Lower lobe of right lung (tissue), 2 donors: ENCODE measurements around the gene ADAP1. TPM values are rescaled to one million over a fixed set of nuclear protein-coding genes. Genes with fewer than 3 reads are reported as not detected.

Experiments used
- ATAC-seq, 2 donors: fragments of 200-7000 bp; cut with Tn5 transposase; one replicate each; pipeline ENCODE4 v1.9.1; 2020 to 2022; ENCODE audit warnings: mild to moderate bottlenecking in 2 of 2, moderate library complexity in 2 of 2
- DNase-seq: peaks from one replicate; pipeline ENCODE4 v3.0.0-alpha.2; 2020
- H3K27ac ChIP-seq: fragments of 200-600 bp; one replicate; pipeline ENCODE4 v1.8.0; 2022
- H3K27me3 ChIP-seq: fragments of 200-600 bp; one replicate; pipeline ENCODE4 v1.8.0; 2022; ENCODE audit warnings: low read depth
- H3K36me3 ChIP-seq: fragments of 200-600 bp; one replicate; pipeline ENCODE4 v1.8.0; 2022; ENCODE audit warnings: mild to moderate bottlenecking
- H3K4me1 ChIP-seq: fragments of 200-600 bp; one replicate; pipeline ENCODE4 v1.8.0; 2022
- H3K4me3 ChIP-seq: fragments of 200-600 bp; one replicate; pipeline ENCODE4 v1.8.0; 2022; ENCODE audit warnings: mild to moderate bottlenecking
- H3K9me3 ChIP-seq: fragments of 200-600 bp; one replicate; pipeline ENCODE4 v1.8.0; 2022
- intact Hi-C: fragments of 100-400 bp; cut with DNase I; formaldehyde crosslinking; loops from one replicate; pipeline ENCODE4 v1.11.0; 2022
- total RNA-seq: library from RNA; stranded (reverse); fragmentation: NEBNext Ultra II Directional; extraction: Animal tissue kit (Norgen Biotek cat#: 25700); gene quantifications from one replicate; pipeline ENCODE4 v1.2.1, GENCODE V29; 2021
- TF ChIP-seq, protein P1 (sequence below): fragments of 200-600 bp; IDR thresholded peaks from one replicate; pipeline ENCODE4 v1.8.0; 2022; ENCODE audit warnings: antibody characterized with exemption, mild to moderate bottlenecking
- donor health status: DM: no; HTN: yes; CAD: no; lungs with severe emphysema.

The ADAP1 gene
- total RNA-seq, 1 donor from 2014 or later, result 33.9 TPM

DNA sequence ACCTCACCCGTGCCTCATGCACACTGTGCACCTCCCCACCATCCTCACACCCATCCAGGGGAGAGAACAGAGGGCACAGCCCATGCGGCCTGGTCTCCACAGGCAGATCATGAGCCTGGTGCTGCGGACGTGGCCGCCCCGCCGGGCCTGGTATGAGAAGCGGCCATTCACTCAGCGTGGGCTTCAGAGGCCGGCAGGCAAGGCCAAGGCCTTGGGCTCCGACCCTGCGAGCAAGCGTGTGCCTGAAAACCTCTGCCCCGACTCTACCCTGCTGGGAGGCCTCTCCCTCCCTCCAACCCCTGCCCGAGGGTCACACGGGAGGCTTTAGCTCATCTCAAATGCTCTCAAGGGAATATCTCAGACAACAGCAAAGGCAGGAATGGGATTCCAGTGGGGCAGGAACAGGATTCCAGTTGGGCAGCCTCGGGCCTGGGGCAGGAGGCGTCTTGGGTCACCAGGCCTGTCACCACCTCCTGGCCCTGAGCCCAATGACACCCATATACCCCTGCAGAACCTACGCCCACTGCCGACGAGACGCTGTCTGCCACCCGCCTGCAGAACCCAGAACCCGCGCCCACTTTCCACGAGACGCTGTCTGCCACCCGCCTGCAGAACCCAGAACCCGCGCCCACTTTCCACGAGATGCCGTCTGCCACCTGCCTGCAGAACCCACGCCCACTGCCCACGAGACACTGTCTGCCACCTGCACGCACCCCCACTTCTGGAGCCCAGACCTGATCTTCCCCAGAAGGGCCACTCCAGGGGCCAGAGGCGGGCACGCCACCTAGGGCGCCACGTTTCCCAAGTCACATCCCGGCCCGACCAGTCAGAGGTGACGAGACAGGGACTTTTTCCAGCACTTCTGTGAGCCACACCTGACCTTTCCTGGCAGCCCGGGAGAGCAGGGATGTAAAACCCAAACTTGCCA lies 38.9 kb downstream of the ADAP1 start:
- Histone ChIP-seq H3K27ac (no peak overlapping the region), H3K36me3 (peaks cover 4% of the 10 kb centered on the region), H3K4me3 (no peak overlapping the region), H3K4me1 (no peaks in the 10 kb centered on the region), H3K27me3 (no peaks in the 10 kb centered on the region), H3K9me3 (no peaks in the 10 kb centered on the region)
- TF ChIP-seq, protein P1, sequence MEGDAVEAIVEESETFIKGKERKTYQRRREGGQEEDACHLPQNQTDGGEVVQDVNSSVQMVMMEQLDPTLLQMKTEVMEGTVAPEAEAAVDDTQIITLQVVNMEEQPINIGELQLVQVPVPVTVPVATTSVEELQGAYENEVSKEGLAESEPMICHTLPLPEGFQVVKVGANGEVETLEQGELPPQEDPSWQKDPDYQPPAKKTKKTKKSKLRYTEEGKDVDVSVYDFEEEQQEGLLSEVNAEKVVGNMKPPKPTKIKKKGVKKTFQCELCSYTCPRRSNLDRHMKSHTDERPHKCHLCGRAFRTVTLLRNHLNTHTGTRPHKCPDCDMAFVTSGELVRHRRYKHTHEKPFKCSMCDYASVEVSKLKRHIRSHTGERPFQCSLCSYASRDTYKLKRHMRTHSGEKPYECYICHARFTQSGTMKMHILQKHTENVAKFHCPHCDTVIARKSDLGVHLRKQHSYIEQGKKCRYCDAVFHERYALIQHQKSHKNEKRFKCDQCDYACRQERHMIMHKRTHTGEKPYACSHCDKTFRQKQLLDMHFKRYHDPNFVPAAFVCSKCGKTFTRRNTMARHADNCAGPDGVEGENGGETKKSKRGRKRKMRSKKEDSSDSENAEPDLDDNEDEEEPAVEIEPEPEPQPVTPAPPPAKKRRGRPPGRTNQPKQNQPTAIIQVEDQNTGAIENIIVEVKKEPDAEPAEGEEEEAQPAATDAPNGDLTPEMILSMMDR, result no peak
- intact Hi-C loops, result no loop called here
- no peak for ATAC-seq
- DNase-seq, result no peak

GRCh38 chr7:914521-915194 lies 39.8 kb downstream of the ADAP1 start:
- Histone ChIP-seq H3K36me3 (peaks cover 4% of the 10 kb centered on the region), H3K27me3 (no peaks in the 10 kb centered on the region), H3K4me1 (no peaks in the 10 kb centered on the region), H3K4me3 (no peak overlapping the region), H3K27ac (no peak overlapping the region), H3K9me3 (no peaks in the 10 kb centered on the region)
- TF ChIP-seq, protein P1, result no peak
- intact Hi-C loops, result no loop called here
- ATAC-seq (no peak), DNase-seq (no peak)

- intact Hi-C loops, result no loop called here
- Histone ChIP-seq H3K9me3 (no peaks in the 10 kb centered on the region), H3K27ac (no peak overlapping the region), H3K4me1 (no peaks in the 10 kb centered on the region), H3K36me3 (peaks cover 4% of the 10 kb centered on the region), H3K27me3 (no peaks in the 10 kb centered on the region), H3K4me3 (no peak overlapping the region)
- no peak for DNase-seq
- peak; percentile 42 to 56 for ATAC-seq
- TF ChIP-seq, protein P1, result no peak
Measured at GRCh38 chr7:913736-914520, 40.6 kb downstream of the ADAP1 start.

DNA sequence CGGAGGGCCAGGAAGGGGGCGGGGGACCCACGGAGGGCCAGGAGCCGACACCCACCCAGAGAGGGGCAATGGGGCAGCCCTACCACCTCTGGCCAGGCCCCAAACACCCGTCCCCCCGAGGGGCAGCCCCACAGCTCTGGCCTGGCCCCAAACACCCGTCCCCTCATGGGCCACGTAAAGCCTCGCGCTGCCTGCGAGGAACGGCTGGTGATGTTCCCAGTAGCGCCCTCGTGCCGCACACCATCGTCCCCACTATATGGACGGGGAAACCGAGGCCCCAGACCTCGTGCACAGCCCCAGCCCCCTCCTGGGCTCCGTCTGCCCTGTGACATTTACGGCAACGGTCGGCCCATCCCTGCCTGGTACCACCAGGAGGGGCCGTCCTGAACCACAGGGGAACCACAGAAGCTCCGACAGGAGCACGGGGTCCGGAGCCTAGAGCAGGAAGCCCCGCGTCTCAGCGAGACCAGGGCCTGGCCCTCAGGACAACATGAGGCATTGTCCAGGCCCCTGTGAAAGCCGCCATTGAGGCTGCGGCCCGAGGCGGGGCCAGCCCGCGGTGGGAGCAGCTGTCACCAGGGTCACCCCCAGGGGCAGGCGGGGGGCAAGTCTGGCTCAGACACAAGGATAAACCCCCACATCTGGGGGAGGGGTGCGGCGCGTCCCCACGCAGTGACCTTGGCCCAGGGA lies 42.5 kb downstream of the ADAP1 start:
- H3K4me1 ChIP-seq, result no peaks in the 10 kb centered on the region
- ATAC-seq, result no peak
- TF ChIP-seq, protein P1, result no peak
- H3K36me3 ChIP-seq, result no peaks in the 10 kb centered on the region
- H3K27me3 ChIP-seq, result no peaks in the 10 kb centered on the region
- H3K9me3 ChIP-seq, result no peaks in the 10 kb centered on the region
- DNase-seq, result no peak
- H3K4me3 ChIP-seq, result no peak overlapping the region
- no peak overlapping the region for H3K27ac ChIP-seq
- intact Hi-C loops, result no loop called here

DNA sequence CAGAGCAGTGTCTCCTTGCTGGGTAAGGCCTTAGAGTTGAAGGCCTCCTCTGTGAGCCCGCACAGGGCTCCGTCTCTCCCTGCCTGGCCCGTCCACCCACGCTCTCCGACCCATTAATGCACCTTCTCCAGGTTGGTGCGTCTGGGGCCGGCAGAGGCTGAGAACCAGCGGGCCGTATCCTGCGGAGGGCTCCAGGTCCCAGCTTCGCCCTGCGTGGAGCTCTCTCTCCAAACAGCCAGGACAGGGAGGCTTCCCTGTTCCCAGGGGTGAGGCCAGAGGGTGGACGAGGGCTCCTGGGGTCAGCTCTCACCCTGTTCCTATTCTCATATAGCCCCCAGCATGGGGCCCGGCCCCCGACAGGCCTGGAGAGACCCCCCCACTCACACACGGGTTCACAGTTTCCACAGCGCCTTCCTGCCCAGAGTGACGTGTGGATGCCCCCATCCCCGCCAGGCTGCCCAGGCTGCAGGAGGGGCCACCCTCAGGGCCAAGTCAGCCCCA lies 43.5 kb downstream of the ADAP1 start:
- Histone ChIP-seq H3K4me3 (no peak overlapping the region), H3K27ac (no peak overlapping the region), H3K36me3 (no peaks in the 10 kb centered on the region), H3K9me3 (no peaks in the 10 kb centered on the region), H3K27me3 (no peaks in the 10 kb centered on the region), H3K4me1 (no peaks in the 10 kb centered on the region)
- TF ChIP-seq, protein P1, result no peak
- ATAC-seq (no peak), DNase-seq (no peak)
- intact Hi-C loops, result no loop called here
